Measurements from ENCODE around the gene ADRA2B.

GRCh38 chr2:96146153-96146880 is 29.9 kb upstream of the ADRA2B start:
- TF ChIP-seq CTCF (IDR thresholded peaks at IDR 0.05): no peak
- no peak for TF ChIP-seq ZFX (IDR thresholded peaks at IDR 0.05; ENCODE audit: borderline replicate concordance)
